GM12801 (cell line): Measurements from ENCODE around the gene MPHOSPH6.

Experiments used
- CTCF ChIP-seq: IDR thresholded peaks from one replicate; pipeline ENCODE4 v1.5.1; 2011; ENCODE audit warnings: control low read depth; ENCODE audit not compliant: insufficient read length; ENCODE audit errors: extremely low read depth

The MPHOSPH6 gene

GRCh38 chr16:82149536-82149935, 20.5 kb downstream of the MPHOSPH6 start:
- no peak for TF ChIP-seq CTCF

DNA sequence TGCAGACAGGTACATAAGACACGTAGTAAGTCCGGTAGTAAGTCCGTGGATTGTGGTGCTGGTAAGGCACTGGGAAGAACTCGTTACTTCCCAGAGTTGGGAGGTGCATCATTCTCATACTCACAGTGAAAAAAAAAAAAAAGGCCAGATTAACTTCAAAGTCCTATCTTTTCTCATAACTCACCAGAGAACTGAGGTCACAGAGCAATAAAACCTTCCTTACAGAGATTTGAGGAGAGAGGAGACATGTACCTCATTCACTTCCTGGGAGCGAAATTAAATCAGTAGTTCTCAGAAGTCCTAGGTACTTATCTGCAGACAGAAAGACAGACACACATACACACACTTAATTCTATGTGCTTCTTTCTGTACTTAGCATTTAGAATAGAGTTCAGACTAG, 22.5 kb downstream of the MPHOSPH6 start:
- no peak for TF ChIP-seq CTCF

GRCh38 chr16:82146957-82147356, 23.1 kb downstream of the MPHOSPH6 start:
- no peak for TF ChIP-seq CTCF

GRCh38 chr16:82146556-82146955, 23.5 kb downstream of the MPHOSPH6 start:
- no peak for TF ChIP-seq CTCF

- TF ChIP-seq CTCF, result no peak
These were observed 31.3 kb downstream of the MPHOSPH6 start for GRCh38 chr16:82138478-82139285.

GRCh38 chr16:82137822-82138167, 32.2 kb downstream of the MPHOSPH6 start:
- TF ChIP-seq CTCF, result no peak

GRCh38 chr16:82136956-82137821, 32.8 kb downstream of the MPHOSPH6 start:
- TF ChIP-seq CTCF, result no peak
